Measurements from ENCODE around the gene LPIN1. TPM values are rescaled to one million over a fixed set of nuclear protein-coding genes. Genes with fewer than 3 reads are reported as not detected.

LPIN1 gene
- total and polyA plus RNA-seq, 5 donors: 15.3 to 42.9 (median 36.1) TPM

DNA sequence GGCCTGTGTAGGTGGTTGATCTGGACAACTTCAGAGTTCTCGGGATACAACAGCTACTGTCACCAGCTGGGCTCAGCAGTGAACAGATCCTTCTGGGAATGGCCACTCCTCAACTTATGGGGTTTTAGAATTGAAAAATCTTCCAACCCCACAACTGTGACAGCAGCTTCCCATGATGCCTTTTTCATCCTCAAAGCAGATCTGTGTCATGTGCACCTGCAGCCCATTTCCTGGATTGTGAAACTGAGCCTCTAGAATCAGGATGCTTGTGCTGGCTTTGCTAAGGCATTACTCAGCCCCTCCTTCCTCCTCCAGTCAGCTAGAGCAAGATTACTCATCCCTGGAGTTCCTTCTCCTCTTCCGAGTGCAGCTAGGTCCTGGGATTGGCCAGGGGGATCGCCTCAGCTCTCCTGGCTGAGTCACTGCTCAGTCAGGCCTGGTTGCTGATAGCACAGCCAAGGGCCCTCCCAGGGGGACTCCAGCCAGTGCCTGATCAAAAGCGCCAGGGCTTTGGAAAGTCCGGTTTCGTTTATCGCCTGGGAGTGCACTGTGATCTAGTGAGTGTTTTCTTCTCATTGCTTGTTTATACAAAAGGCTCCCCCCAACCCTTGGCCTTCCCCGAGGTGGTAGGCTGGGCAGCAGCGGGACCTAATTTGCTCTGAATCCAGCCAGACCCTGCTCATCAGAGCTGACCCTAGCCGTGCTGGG is 2.4 kb upstream of the LPIN1 start:
- WGBS: 15% methylated on average over 10 of the region's 10 CpGs
- intact Hi-C loops (cut with DNase I): loop anchor here in 2 of 4 donors (5.0 kb wide), 2 partner anchors 33 to 47 kb away; no protein-coding TSS in a partner anchor

DNA sequence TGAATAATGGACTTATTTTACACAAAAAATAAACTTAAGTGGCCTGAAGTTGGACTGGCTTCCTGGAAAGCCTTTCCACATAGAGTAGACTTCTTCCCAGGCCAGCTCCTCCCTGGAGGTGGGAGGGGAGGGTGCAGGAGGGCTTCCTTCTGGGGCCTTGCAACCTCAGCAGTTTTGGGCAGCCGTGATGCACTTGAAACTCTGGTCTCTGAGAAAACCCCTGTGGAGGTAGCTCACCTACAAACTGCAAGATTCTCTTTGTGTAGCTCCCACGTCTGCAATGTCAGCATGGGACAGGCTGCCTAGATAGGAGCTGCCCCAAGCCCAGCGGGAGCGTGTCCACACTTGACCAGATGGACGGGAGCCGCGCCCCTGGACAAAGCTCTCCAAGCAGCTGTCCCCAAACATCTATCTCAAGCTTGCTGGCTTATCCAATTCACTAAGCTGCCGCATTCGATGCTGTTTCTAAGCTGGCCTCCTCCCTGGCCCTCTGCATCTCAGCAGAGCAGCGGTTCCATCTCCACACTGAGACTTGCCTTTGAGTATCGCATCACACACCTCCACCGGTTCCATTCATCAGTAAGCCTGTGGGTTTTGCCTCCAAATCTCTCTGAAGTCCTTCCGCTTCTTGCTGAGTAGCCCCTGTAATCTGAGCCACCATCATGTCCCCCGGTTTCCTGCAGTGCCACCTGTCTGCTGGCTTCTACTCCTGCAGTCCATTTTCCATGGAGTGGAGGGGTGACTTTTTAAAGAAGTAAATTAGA is 1.6 kb upstream of the LPIN1 start:
- no peaks in the 10 kb centered on the region for H3K27me3 ChIP-seq (ENCODE audit: control insufficient read depth, insufficient read depth)
- peak in 2 of 3 donors; percentile 71 to 80 for DNase-seq
- intact Hi-C loops (cut with DNase I): loop anchor here in 2 of 4 donors (5.0 kb wide), 2 partner anchors 32 to 48 kb away; no protein-coding TSS in a partner anchor
- 63% methylated on average over 14 of the region's 14 CpGs for WGBS
- ATAC-seq: no peak
- H3K4me1 ChIP-seq (ENCODE audit: control insufficient read depth, insufficient read depth, low read length): peaks cover 21% of the 10 kb centered on the region
- no peak overlapping the region for H3K27ac ChIP-seq (ENCODE audit: low read length)
- H3K4me3 ChIP-seq (ENCODE audit: low read length): no peak overlapping the region
- no peaks in the 10 kb centered on the region for H3K9me3 ChIP-seq (ENCODE audit: control insufficient read depth, low read length)

More for the DNA sequence above, 2.4 kb upstream of the LPIN1 start:
- Histone ChIP-seq H3K27me3 (ENCODE audit: control insufficient read depth, insufficient read depth) (no peaks in the 10 kb centered on the region), H3K4me1 (ENCODE audit: control insufficient read depth, insufficient read depth, low read length) (peaks cover 17% of the 10 kb centered on the region), H3K27ac (ENCODE audit: low read length) (peak overlapping the region; percentile 55), H3K4me3 (ENCODE audit: low read length) (no peak overlapping the region), H3K9me3 (ENCODE audit: control insufficient read depth, low read length) (no peaks in the 10 kb centered on the region)
- ATAC-seq (peak; percentile 94 to 97), DNase-seq (peak; percentile 97 to 98 (median 98))

DNA sequence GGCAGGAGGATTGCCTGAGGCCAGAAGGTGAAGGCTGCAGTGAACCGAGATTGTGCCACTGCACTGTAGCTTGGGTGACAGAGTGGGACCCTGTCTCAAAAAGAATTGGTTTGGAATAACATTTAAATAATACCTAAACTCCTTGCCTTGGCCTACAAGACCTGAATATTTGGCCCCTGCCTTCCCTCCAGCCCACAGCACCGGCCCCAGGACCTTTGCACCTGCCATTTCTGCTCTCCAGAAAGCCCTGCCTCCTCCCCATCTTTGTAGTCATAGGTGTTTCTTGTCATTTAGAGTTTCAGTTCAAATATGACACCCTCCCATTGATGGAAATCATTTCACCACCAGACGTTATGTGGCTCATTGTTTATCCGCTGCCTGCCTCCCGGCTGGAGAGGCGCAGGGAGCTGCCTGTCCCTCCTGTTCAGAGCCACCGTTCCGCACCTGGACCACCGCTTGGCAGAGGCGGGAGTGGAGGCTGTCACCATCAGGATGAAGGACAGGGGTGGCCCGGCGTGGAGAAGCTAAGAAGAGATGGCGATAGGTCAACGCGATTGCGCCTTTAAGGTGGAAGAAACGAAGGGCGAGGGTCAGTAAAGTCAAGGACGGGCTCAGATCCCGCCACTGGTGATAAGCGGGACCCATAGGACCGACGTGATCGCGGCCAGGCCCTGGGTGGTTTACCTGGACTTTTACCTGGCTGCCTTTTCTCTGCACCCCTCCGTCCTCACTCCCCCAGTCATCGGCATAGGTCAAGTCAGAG is 638 bp upstream of the LPIN1 start:
- peak in 1 of 3 donors; percentile 69 for DNase-seq
- no peaks in the 10 kb centered on the region for H3K27me3 ChIP-seq (ENCODE audit: control insufficient read depth, insufficient read depth)
- H3K9me3 ChIP-seq (ENCODE audit: control insufficient read depth, low read length): no peaks in the 10 kb centered on the region
- no peak for ATAC-seq
- H3K4me3 ChIP-seq (ENCODE audit: low read length): peak overlapping the region; percentile 5
- WGBS: 52% methylated on average over 27 of the region's 27 CpGs
- peaks cover 25% of the 10 kb centered on the region for H3K4me1 ChIP-seq (ENCODE audit: control insufficient read depth, insufficient read depth, low read length)
- intact Hi-C loops (cut with DNase I): no loop called here
- H3K27ac ChIP-seq (ENCODE audit: low read length): peak overlapping the region; percentile 54

DNA sequence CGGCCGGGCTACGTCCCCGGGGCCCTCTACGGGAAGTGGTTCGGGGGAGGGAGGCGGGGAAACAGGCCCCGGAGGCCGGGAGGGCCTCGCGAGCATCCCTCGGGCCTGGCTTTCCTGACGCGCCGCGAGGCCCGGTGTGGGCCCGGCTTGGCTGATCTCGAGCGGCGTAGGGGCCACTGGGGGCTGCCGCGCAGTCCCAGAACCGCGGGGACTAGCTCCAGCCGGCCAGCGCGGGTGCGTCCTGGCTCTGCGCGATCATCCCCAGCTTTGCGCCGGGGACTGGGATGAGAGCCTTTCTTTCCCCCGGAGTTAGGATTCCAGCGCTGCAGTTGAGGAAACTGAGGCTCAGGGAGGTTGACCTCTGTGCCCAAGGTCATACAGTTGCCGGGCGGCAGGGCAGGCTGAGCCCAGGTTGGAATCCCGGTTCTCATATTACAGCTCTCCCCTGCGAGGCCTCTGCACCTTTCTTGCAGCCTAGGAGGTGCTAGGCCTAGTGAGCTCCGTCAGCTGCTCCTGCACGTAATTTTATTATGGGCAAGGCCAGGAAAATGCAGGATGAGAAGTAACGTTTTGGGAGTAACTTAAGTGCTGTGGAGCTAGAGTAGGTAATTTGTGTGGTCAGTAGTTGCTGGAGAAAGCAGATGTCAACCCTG is 501 bp downstream of the LPIN1 start:
- Histone ChIP-seq H3K4me3 (ENCODE audit: low read length) (peak overlapping the region; percentile 81), H3K27me3 (ENCODE audit: control insufficient read depth, insufficient read depth) (no peaks in the 10 kb centered on the region), H3K27ac (ENCODE audit: low read length) (peak overlapping the region; percentile 84), H3K9me3 (ENCODE audit: control insufficient read depth, low read length) (no peaks in the 10 kb centered on the region), H3K4me1 (ENCODE audit: control insufficient read depth, insufficient read depth, low read length) (peaks cover 27% of the 10 kb centered on the region)
- DNase-seq: no peak
- ATAC-seq: no peak
- intact Hi-C loops (cut with DNase I): no loop called here
- WGBS: under 1% methylated on average over 42 of the region's 42 CpGs

DNA sequence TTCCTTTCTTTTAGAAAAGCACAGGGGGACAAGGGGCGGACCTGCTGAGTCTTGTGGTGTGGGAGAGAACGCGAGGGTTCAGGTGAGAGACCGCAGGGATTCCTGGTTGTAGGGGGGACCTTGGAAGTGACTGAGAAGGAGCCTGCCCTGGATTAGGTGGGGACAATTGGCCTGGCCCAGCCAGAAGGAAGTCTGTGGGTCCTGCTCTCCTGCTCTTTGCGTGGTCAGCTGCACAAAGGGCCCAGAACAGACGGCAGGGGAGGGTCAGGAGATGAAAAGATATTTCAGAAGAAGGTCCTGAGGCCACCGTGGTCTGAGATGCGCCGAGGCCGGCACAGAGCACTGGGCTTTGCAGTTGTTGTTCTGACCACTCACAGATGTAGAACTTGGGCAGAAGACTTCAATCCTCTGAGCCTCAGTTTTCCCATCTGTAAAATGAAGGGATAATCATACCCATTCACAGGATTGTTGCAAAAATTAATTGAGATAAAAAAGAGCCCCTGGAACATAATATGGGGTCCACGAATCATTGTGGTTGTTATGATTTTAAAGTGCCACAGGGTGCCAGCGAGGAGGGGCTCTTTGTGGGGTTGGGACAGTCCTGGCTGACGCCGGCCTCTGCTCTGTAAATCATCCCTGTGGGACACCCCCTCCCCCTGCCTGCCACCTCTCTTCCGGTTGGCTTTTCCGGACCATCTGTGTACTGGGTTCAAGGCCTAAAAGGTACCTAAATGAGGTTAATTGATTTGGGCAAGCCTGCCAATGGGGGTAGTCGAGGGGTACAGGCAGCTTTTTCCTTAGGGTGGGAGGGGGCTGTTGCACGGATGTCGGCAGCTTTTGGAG is 1.8 kb downstream of the LPIN1 start:
- Histone ChIP-seq H3K9me3 (ENCODE audit: control insufficient read depth, low read length) (no peaks in the 10 kb centered on the region), H3K27ac (ENCODE audit: low read length) (no peak overlapping the region), H3K27me3 (ENCODE audit: control insufficient read depth, insufficient read depth) (no peaks in the 10 kb centered on the region), H3K4me3 (ENCODE audit: low read length) (peak overlapping the region; percentile 81), H3K4me1 (ENCODE audit: control insufficient read depth, insufficient read depth, low read length) (peaks cover 26% of the 10 kb centered on the region)
- ATAC-seq (no peak), DNase-seq (no peak)
- WGBS: 74% methylated on average over 19 of the region's 19 CpGs
- intact Hi-C loops (cut with DNase I): no loop called here

DNA sequence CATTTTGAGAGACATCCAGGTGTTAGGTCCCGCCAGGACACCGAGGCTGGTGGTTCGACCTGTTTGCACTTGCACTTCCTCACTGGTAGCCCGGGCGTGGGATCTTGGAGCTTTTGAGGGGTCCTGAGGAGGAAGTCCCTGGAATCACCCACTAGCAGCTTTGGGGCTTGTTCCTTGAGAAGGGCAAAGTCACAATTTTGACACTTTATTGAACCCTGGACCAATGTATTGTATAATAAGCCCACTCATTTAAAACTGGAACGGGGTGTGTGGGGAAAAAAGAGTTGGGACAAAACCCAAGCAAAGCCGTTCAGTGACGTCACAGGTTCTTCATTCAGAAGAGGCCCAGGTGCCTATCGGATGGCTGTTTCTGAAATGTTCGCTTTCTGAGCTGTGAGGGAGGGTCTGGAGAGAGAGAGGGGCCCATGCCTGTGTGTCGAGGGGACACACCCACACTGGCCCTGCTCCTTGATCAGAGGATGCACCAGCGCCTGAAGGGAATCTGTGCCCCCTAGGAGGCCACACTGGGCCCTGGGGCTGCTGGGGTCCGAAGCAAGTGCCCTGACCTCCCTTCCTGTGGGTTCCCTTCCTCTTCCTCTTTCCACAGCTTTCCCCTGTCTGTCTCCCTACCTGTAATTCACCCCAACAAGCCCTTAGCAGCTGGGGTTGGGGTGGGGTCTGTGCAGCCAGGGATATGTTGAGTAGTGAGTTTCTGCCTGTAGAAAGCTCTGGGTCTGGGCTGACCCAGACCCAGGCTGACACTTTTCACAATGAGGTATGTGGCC is 2.6 kb downstream of the LPIN1 start:
- intact Hi-C loops (cut with DNase I): no loop called here
- no peak overlapping the region for H3K27ac ChIP-seq (ENCODE audit: low read length)
- no peak overlapping the region for H3K4me3 ChIP-seq (ENCODE audit: low read length)
- H3K9me3 ChIP-seq (ENCODE audit: control insufficient read depth, low read length): no peaks in the 10 kb centered on the region
- peaks cover 24% of the 10 kb centered on the region for H3K4me1 ChIP-seq (ENCODE audit: control insufficient read depth, insufficient read depth, low read length)
- WGBS: 75% methylated on average over 13 of the region's 13 CpGs
- no peak for ATAC-seq
- H3K27me3 ChIP-seq (ENCODE audit: control insufficient read depth, insufficient read depth): no peaks in the 10 kb centered on the region
- DNase-seq: no peak

DNA sequence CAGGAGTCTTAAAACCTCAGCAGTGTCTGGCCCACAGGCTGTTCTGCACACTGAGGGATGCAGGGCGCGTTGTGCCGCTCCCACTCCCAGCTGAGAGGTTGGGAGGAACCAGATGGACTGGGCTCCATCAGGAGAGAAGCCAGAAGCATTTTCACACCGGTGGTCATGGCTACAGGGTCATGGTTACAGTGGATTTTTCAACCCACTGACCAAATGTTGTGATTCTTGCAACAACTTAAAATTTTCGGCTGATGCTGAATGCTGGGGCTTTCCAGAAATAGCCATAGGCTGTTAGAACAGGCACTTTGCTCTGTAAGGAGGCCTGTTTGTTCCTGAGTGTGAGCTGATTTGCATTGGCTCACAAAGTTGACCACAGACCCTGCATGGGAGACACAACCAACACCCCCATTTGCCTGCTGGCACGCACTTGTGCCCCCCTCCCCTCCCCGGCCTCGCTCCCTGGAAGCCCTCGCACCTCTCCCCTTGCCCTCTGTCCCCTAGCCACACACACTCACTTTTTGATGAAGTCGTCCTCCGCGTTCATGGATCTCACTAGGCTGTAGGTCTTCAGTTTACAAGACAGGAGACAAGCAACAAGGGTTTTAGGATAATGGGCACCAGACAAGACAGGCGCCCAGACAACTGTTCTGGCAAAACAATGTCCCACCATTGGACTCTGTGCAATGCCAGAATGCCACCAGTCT is 3.4 kb downstream of the LPIN1 start:
- Histone ChIP-seq H3K27me3 (ENCODE audit: control insufficient read depth, insufficient read depth) (no peaks in the 10 kb centered on the region), H3K4me1 (ENCODE audit: control insufficient read depth, insufficient read depth, low read length) (peaks cover 29% of the 10 kb centered on the region), H3K9me3 (ENCODE audit: control insufficient read depth, low read length) (no peaks in the 10 kb centered on the region), H3K27ac (ENCODE audit: low read length) (peak overlapping the region; percentile 76), H3K4me3 (ENCODE audit: low read length) (no peak overlapping the region)
- WGBS: 66% methylated on average over 13 of the region's 13 CpGs
- DNase-seq (no peak), ATAC-seq (no peak)
- intact Hi-C loops (cut with DNase I): no loop called here

DNA sequence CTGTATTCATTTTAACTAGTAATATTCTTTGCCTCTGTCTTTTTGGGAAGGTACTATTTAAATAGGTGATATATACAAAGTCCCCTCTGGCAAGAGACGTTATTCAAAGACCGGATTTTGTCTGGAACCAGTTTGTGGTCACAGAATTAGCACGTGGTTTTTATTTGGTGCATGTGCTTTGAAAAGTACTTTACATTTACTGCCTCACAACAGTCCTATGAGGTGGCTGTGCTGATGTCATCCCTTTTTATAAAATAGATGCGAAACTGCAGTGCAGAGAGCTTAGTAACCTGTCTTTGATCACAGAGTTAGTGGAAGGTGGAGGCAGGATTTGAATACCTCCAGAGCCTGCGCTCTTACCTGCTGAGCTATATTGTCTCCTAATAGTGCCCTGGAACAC is 4.0 kb downstream of the LPIN1 start:
- DNase-seq (no peak), ATAC-seq (no peak)
- Histone ChIP-seq H3K27me3 (ENCODE audit: control insufficient read depth, insufficient read depth) (no peaks in the 10 kb centered on the region), H3K4me1 (ENCODE audit: control insufficient read depth, insufficient read depth, low read length) (peaks cover 29% of the 10 kb centered on the region), H3K9me3 (ENCODE audit: control insufficient read depth, low read length) (no peaks in the 10 kb centered on the region), H3K4me3 (ENCODE audit: low read length) (no peak overlapping the region), H3K27ac (ENCODE audit: low read length) (no peak overlapping the region)
- intact Hi-C loops (cut with DNase I): no loop called here
- 75% methylated on average over 5 of the region's 5 CpGs for WGBS

DNA sequence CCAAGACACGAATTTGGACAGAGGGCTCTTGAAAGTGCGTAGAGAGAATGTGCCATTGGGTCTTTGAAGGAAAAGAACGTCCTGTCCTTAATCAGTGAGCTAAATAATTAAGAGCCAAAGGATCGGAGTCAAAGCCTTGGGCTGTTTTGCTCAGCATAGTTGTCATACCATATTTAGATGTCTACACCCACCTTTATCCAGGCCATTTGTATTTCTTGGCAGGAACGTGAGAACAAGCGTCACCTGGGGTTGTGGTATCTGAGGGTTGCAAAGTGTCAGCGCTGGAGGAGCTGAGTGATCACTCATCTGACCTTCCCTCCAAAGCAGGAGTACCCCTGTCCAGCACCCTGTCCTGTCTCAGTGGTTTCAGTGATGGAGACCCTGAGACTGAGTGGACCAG is 4.5 kb downstream of the LPIN1 start:
- WGBS: 59% methylated on average over 7 of the region's 7 CpGs
- H3K27me3 ChIP-seq (ENCODE audit: control insufficient read depth, insufficient read depth): no peaks in the 10 kb centered on the region
- intact Hi-C loops (cut with DNase I): no loop called here
- H3K9me3 ChIP-seq (ENCODE audit: control insufficient read depth, low read length): no peaks in the 10 kb centered on the region
- DNase-seq: no peak
- H3K4me1 ChIP-seq (ENCODE audit: control insufficient read depth, insufficient read depth, low read length): peaks cover 29% of the 10 kb centered on the region
- no peak for ATAC-seq
- no peak overlapping the region for H3K27ac ChIP-seq (ENCODE audit: low read length)
- no peak overlapping the region for H3K4me3 ChIP-seq (ENCODE audit: low read length)
